LNCAP (cell line): ENCODE measurements around the gene RETSAT.

Source experiments
- TF ChIP-seq, protein P1 (sequence below): fragments of 450-650 bp; IDR thresholded peaks from 2 replicates; pipeline ENCODE4 v1.5.1; 2017; ENCODE audit warnings: mild to moderate bottlenecking

Gene RETSAT

DNA sequence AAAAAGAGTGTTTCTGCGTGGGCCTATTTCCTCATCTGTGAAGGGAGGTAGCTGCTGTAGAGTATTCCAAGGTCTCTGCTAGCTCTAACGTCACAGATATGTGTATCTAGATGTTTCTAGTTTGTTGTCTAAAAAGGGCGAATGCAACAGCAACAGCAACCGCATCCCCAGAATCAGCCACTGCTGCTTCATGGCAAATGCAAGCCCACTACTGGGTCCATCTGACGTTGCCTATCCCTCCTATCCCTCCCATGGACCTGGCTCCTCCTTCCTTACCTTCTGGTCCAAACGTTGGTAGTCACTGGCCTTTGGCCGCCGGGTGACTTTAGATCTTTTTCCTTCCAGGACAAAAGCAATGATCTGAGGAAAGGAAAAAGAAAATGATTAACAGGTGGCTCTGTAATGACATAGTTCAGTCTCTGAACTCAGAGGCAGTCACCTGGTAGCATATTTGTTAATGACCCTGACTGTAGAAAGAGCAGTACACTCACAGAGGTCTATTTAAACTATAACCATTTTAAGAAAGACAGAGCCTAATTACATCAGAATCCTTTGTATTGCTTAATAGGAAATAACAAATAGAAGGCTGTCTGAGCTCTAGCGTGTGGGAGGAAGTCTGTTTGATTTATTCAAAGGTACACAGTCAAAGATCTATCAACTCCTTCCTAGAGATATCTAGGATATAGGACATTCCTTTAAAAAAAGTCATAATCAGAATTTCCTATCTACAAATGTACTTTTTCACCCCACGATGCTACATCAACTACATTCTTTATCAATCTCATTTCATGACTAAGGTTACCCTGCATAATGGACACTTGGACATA is 29.5 kb downstream of the RETSAT start:
- TF ChIP-seq, protein P1, sequence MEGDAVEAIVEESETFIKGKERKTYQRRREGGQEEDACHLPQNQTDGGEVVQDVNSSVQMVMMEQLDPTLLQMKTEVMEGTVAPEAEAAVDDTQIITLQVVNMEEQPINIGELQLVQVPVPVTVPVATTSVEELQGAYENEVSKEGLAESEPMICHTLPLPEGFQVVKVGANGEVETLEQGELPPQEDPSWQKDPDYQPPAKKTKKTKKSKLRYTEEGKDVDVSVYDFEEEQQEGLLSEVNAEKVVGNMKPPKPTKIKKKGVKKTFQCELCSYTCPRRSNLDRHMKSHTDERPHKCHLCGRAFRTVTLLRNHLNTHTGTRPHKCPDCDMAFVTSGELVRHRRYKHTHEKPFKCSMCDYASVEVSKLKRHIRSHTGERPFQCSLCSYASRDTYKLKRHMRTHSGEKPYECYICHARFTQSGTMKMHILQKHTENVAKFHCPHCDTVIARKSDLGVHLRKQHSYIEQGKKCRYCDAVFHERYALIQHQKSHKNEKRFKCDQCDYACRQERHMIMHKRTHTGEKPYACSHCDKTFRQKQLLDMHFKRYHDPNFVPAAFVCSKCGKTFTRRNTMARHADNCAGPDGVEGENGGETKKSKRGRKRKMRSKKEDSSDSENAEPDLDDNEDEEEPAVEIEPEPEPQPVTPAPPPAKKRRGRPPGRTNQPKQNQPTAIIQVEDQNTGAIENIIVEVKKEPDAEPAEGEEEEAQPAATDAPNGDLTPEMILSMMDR = no peak

DNA sequence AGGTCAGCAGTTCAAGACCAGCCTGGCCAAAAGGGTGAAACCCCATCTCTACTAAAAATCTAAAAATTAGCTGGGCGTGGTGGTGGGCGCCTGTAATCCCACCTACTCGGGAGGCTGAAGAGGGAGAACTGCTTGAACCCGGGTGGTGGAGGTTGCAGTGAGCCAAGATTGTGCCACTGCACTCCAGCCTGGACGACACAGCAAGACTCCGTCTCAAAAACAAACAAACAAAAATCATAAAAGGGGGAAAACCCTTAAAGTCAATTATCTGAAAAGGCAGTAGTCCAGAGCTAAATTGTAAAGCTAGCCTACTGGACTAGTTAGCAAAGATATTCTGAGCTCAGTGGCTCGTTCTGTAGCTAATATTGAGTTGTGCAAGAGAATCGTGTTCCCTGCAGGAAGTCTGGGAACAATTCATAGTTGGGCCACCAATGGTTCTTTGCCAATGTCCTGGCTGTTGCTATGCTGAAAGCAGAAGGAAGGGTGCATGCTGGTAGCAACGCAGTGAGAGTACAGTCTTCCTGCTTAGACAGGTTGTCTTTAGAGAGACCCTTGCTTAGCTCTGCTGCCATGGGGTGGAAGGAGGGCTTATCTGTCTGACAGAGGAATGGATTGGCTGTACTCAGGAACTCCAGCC is 30.9 kb downstream of the RETSAT start:
- TF ChIP-seq, protein P1 = no peak

DNA sequence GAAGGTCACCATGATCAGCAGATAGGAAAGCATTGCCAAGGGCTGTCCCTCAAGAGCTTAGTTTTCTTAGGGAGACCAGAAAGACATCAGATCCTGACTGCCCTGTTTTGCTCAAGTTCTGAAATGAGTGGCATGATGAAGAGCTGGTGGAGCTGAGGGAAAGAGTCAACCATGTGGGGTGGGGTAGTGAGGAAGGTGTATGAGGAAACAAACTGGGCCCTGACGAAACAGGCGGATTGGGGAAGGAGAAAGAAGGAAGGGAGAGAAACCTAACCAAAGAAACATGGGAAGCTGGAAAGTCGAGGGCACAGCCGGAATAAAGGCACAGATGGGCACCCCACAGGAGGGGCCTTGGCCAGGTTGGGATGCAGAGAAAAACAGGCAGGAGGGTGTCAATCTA is 34.5 kb downstream of the RETSAT start:
- TF ChIP-seq, protein P1 = no peak

DNA sequence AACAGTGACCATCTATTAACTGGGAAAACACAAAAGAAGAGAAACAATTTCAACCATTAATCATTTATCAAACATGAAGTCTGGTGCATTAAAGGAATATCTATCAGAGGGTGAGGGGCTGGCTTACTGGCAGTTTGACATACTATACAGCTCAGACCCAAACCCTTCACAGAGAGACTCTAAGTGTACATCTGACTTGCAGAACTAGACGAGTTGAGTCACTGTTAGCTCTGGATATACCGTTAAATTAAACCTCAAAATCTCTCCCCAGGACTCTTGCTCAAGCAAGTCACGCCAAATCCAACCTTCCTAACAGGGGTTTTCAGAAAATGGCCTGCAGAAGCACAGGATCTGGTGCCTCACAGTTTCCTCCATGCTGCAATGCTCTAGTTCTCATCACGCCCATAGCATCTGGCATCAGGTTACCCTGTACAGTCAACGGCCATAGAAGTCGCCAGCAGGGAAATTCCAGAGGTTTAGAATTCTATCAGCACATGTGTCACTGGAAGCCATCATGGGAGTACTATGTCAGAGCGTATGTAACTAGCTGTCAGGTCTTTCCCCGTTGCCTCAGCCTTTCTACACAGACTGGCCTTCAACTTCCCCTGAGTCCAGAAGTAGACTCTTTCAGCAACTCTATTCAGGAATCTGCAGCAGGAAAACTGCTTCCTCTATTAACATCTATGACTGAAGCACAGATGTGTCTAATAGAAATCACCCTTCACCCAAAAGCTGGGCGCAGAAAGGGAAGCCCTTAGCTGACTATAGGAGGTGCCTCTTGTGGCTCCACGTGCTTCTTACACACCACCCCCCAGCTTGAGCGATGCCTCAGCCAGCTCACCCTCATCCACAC is 35.9 kb downstream of the RETSAT start:
- TF ChIP-seq, protein P1 = no peak

DNA sequence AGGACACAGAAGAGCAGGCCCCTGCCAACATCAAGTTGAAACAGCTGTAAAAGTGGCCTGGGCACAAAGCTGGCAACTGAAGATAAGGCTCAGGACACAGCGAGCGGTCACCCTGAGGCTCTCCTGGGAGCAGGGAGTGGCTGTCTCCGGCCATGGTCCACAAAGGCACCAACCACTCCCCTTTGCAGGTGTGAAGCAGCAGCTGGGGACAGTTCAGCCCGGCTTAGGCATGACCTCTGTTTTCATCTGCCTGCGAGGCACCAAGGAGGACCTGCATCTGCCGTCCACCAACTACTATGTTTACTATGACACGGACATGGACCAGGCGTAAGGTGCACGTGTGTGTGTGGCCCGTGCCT is 39.5 kb downstream of the RETSAT start:
- TF ChIP-seq, protein P1 = no peak

DNA sequence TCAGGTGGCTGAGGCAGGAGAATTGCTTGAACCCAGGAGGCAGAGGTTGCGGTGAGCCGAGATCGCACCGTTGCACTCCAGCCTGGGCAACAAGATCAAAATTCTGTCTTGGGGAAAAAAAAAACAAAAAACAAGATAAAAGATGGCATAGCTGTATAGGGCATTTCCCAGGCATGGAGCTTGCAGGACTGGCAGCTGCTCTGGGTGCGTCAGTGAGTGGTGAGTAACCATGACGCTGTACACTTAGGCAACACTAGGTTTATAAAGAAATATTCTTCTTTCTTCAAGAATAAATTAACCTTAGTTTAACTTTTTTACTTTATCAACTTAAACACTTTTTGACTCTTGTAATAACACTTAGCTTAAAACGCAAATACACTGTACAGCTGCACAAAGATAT is 41.9 kb downstream of the RETSAT start:
- TF ChIP-seq, protein P1 = no peak

DNA sequence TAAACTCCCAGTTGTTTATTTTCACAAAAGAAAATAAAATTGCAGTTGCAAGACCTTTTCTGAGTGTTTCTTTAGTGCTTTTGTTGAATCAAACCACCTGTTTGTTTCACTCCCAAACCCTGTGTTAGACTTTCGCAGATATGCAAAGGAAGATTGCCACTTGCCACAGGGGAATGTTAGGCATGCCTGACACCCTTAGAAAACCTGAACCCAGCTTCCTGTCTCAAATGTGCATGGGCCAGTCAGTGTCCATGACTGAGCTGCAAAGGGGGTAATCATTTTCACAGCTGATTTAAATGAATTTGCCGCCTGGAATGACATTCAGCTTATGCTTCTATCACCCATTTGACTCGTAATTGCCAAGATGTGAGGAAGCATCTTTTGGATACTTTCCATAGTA is 44.0 kb downstream of the RETSAT start:
- TF ChIP-seq, protein P1 = no peak
